HG03045 (cell line): Measurements from ENCODE around the gene SF1.

Experiments
- ATAC-seq: cut with Tn5 transposase; IDR thresholded peaks from one replicate; pipeline ENCODE4 v1.9.1; 2021; ENCODE audit warnings: mild to moderate bottlenecking, moderate library complexity; ENCODE audit not compliant: unreplicated experiment

Gene SF1

GRCh38 chr11:64714666-64715065 is 63.7 kb downstream of the SF1 start:
- ATAC-seq = no peak
